H1 (cell line): ENCODE results near the gene ZNF397. TPM values are rescaled to one million over a fixed set of nuclear protein-coding genes. Genes with fewer than 3 reads are reported as not detected.

Experiments
- EZH2 ChIP-seq: fragments of 200-600 bp; sonication (generic); IDR thresholded peaks from 2 replicates; pipeline ENCODE4 v1.7.1; 2012; ENCODE audit warnings: low read depth, mild to moderate bottlenecking, moderate library complexity, low read length, inconsistent platforms; ENCODE audit not compliant: severe bottlenecking
- SP4 ChIP-seq: IDR thresholded peaks from 2 replicates; pipeline ENCODE4 v1.6.1; 2012; ENCODE audit warnings: low read length, inconsistent platforms
- polyA plus RNA-seq, 7 experiments: library from polyadenylated mRNA; depleted of rRNA in 3 of 7; stranded (reverse) in 5 of 7; unstranded in 2 of 7; fragments of >200 nt in 5 of 7; fragments of 200-250 nt in 2 of 7; gene quantifications; 1 replicate in 5 of 7; 2 replicates in 1 of 7; 4 replicates in 1 of 7; pipeline versions ENCODE4 v1.2.1 to v1.2.3, GENCODE V29; 2011 to 2013; ENCODE audit warnings: missing spikeins in 2 of 7, mixed read lengths in 2 of 7
- total RNA-seq: library from RNA; stranded (reverse); fragmentation: NEBNext Ultra II Directional; extraction: Animal tissue kit (Norgen Biotek cat#: 25700); gene quantifications from 2 replicates; pipeline ENCODE4 v1.2.1, GENCODE V29; 2021

Gene ZNF397
- total and polyA plus RNA-seq, 2 of the 8 experiments (the other 6 are each of a cell fraction or from before 2014, with no cell fraction given), result 9.8 to 39.5 TPM

- TF ChIP-seq EZH2 (no peak), SP4 (no peak)
These were observed 7.6 kb downstream of the ZNF397 start (continued) for GRCh38 chr18:35248429-35248828.
